D721Med (cell line): ENCODE results near the gene IKZF2.
A peak's percentile ranks its signal among the peaks of the same experiment; 100 is the strongest.

ENCODE experiments used
- DNase-seq: peaks from one replicate; pipeline ENCODE4 v3.0.0; 2011; ENCODE audit warnings: low spot score; ENCODE audit not compliant: insufficient read length
- FAIRE-seq: peaks from 2 replicates; lab custom pipeline; 2011; peaks lifted over from hg19 to GRCh38; lab: Jason Lieb, UNC
- TF ChIP-seq, protein P1 (sequence below): IDR thresholded peaks from 2 replicates; pipeline ENCODE4 v1.5.1; 2012; ENCODE audit warnings: mild to moderate bottlenecking, control low read depth; ENCODE audit not compliant: insufficient read depth; ENCODE audit errors: missing control alignments

Gene IKZF2

DNA sequence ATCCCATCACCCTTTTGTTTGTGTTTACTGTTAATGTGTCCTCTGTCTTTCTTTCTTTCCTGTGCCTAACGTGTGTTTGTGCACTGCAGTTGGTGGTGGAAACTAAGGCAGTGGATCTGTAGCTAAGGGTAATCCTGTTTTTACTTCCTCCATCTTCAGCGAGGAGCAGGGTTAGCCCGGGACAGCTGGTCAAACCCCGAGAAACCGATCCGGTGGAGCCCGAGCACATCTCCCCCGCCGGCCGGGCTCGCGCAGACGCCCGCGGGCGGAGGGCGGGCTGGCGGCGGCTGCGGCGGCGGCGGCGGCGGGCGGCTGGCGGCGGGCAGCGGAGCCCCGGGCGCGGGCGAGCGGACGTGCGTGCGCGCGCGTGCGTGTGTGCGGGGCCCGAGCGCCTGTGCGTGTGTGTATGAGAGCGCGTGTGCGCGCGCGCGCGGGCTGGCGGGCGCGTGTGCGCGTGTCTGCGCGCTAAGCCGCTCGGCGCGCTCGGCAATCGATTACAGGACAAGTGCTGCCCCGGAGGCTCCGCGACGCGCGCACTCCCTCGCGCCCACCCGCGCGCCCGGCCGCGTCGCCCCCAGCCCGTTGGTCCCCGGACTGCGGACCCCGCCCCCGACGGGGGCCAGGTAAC, at the start of gene IKZF2:
IKZF2 (minus strand) TSS at position 176 of the 628 bp plus-strand sequence. CDS start 2,983 bp downstream, outside the sequence.
- DNase-seq: peak; percentile 24
- TF ChIP-seq, protein P1, sequence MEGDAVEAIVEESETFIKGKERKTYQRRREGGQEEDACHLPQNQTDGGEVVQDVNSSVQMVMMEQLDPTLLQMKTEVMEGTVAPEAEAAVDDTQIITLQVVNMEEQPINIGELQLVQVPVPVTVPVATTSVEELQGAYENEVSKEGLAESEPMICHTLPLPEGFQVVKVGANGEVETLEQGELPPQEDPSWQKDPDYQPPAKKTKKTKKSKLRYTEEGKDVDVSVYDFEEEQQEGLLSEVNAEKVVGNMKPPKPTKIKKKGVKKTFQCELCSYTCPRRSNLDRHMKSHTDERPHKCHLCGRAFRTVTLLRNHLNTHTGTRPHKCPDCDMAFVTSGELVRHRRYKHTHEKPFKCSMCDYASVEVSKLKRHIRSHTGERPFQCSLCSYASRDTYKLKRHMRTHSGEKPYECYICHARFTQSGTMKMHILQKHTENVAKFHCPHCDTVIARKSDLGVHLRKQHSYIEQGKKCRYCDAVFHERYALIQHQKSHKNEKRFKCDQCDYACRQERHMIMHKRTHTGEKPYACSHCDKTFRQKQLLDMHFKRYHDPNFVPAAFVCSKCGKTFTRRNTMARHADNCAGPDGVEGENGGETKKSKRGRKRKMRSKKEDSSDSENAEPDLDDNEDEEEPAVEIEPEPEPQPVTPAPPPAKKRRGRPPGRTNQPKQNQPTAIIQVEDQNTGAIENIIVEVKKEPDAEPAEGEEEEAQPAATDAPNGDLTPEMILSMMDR: no peak
- FAIRE-seq: no peak

DNA sequence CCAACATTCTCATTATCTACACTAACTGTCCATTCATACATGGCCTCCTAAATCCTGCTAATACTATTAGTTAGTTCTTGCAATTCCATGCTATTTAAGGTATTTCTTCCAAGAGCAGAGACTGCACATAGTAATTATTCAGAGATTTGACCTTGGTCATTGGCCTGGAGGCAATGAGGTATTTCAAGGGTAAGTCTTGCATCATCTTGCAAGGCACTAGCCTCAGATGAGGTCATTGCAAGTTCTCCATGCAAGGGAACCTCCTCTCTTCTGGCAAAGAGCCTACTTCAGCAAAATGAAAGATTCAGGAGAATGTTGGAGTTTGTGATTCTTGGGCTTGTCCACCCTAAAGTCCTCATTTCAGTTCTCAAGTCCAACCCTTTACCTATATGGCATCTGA, 48.5 kb upstream of the IKZF2 start:
- FAIRE-seq (no peak), DNase-seq (no peak)
- TF ChIP-seq, protein P1: no peak

GRCh38 chr2:213189001-213189899, 37.8 kb upstream of the IKZF2 start:
- FAIRE-seq: no peak
- TF ChIP-seq, protein P1: no peak

GRCh38 chr2:213188533-213188867, 37.1 kb upstream of the IKZF2 start:
- DNase-seq (no peak), FAIRE-seq (no peak)
- TF ChIP-seq, protein P1: no peak

More at GRCh38 chr2:213189001-213189899, 37.8 kb upstream of the IKZF2 start:
- DNase-seq: no peak

DNA sequence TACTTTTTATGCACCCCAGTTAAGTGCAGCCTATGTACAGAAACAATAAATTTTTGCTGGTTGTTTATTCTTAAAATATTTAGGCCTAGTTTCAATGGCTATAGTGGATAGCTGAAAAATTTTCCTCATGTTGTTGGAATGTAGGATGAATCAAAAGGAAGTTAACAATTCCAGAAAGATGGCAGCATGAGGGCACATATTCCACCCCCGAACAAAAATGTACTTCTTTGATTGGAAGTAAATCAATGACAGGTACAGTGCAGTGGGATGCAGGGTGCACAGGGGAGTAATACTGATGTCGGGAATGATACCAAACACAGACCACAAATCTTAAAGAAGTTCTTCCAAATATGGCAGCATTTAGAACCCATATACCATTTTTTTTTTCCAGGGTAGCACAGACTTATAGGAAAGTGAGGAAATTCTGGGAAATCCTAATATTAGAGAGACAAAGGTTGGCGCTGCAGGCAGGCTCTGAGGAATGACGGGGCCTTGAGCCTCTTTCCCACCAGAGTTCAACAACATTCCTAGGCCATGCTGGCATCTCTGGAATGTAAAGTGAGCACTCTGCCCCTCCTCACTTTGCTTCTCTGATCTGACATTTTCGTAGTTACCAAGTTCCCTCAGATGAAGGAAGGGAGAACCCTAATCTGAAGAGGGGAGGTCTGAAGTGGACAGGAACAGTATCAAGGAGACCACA, 36.6 kb upstream of the IKZF2 start:
- no peak for FAIRE-seq
- TF ChIP-seq, protein P1: no peak
- DNase-seq: no peak

DNA sequence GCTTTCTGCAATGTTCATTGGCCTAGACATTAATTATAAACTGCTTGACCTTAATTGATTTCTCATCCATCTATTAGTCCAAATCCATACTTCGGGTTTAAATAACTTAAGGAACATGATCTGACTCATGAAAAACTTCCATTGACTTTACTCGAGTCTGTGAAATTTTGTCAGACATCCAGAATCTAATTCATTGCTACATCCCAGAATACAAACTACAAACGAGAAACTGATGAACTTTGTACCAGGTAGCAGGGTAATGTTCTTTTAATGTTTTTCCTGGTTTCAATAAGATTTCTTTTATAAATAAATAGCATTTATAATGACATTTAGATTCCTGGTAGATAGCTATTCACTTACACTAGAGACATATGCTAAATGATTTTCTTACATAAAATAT, 36.0 kb upstream of the IKZF2 start:
- DNase-seq (no peak), FAIRE-seq (no peak)
- TF ChIP-seq, protein P1: no peak
